IPS-18a (cell line): ENCODE results near the gene PHTF1.

Experiments
- H3K27ac ChIP-seq: one replicate; pipeline ENCODE4 v1.5.1; 2013; ENCODE audit warnings: low read length
- H3K27me3 ChIP-seq: one replicate; pipeline ENCODE4 v1.6.1; 2013; ENCODE audit warnings: mild to moderate bottlenecking, low read length; ENCODE audit not compliant: control insufficient read depth, insufficient read depth
- H3K36me3 ChIP-seq: one replicate; pipeline ENCODE4 v1.6.1; 2013; ENCODE audit warnings: low read depth, low read length; ENCODE audit not compliant: control insufficient read depth
- H3K4me1 ChIP-seq: one replicate; pipeline ENCODE4 v1.6.1; 2013; ENCODE audit warnings: low read depth, low read length; ENCODE audit not compliant: control insufficient read depth
- H3K4me3 ChIP-seq: one replicate; pipeline ENCODE4 v1.5.1; 2013; ENCODE audit warnings: low read length
- H3K9ac ChIP-seq: one replicate; pipeline ENCODE4 v1.6.1; 2013; ENCODE audit warnings: mild to moderate bottlenecking, low read length, moderate library complexity
- H3K9me3 ChIP-seq: one replicate; pipeline ENCODE4 v1.6.1; 2013; ENCODE audit warnings: low read depth, low read length; ENCODE audit not compliant: control insufficient read depth

The PHTF1 gene

GRCh38 chr1:113675302-113675701, 84.0 kb downstream of the PHTF1 start:
- H3K9me3 ChIP-seq: no peaks in the 10 kb centered on the region
- no peak overlapping the region for H3K27ac ChIP-seq
- no peak overlapping the region for H3K9ac ChIP-seq
- H3K4me1 ChIP-seq: no peaks in the 10 kb centered on the region
- H3K4me3 ChIP-seq: no peak overlapping the region
- no peaks in the 10 kb centered on the region for H3K36me3 ChIP-seq
- H3K27me3 ChIP-seq: no peaks in the 10 kb centered on the region

- no peaks in the 10 kb centered on the region for H3K27me3 ChIP-seq
- no peaks in the 10 kb centered on the region for H3K4me1 ChIP-seq
- no peaks in the 10 kb centered on the region for H3K9me3 ChIP-seq
- H3K27ac ChIP-seq: no peak overlapping the region
- no peaks in the 10 kb centered on the region for H3K36me3 ChIP-seq
- no peak overlapping the region for H3K4me3 ChIP-seq
- H3K9ac ChIP-seq: no peak overlapping the region
These were observed 84.7 kb downstream of the PHTF1 start for GRCh38 chr1:113674591-113674990.

- H3K9me3 ChIP-seq: no peaks in the 10 kb centered on the region
- H3K36me3 ChIP-seq: no peaks in the 10 kb centered on the region
- no peak overlapping the region for H3K4me3 ChIP-seq
- H3K27ac ChIP-seq: no peak overlapping the region
- no peaks in the 10 kb centered on the region for H3K4me1 ChIP-seq
- H3K9ac ChIP-seq: no peak overlapping the region
- no peaks in the 10 kb centered on the region for H3K27me3 ChIP-seq
These were observed 86.8 kb downstream of the PHTF1 start for GRCh38 chr1:113672491-113672890.

GRCh38 chr1:113670650-113671049, 88.6 kb downstream of the PHTF1 start:
- Histone ChIP-seq H3K4me3 (no peak overlapping the region), H3K36me3 (no peaks in the 10 kb centered on the region), H3K4me1 (no peaks in the 10 kb centered on the region), H3K9ac (no peak overlapping the region), H3K27me3 (no peaks in the 10 kb centered on the region), H3K27ac (no peak overlapping the region), H3K9me3 (no peaks in the 10 kb centered on the region)

GRCh38 chr1:113669988-113670387, 89.3 kb downstream of the PHTF1 start:
- no peak overlapping the region for H3K4me3 ChIP-seq
- no peaks in the 10 kb centered on the region for H3K36me3 ChIP-seq
- H3K9me3 ChIP-seq: no peaks in the 10 kb centered on the region
- H3K9ac ChIP-seq: no peak overlapping the region
- H3K27me3 ChIP-seq: no peaks in the 10 kb centered on the region
- H3K4me1 ChIP-seq: no peaks in the 10 kb centered on the region
- no peak overlapping the region for H3K27ac ChIP-seq

- Histone ChIP-seq H3K4me3 (no peak overlapping the region), H3K9me3 (no peaks in the 10 kb centered on the region), H3K27me3 (no peaks in the 10 kb centered on the region), H3K9ac (no peak overlapping the region), H3K27ac (no peak overlapping the region), H3K36me3 (no peaks in the 10 kb centered on the region), H3K4me1 (no peaks in the 10 kb centered on the region)
These were observed 93.2 kb downstream of the PHTF1 start for GRCh38 chr1:113666126-113666525.

GRCh38 chr1:113665071-113665470, 94.2 kb downstream of the PHTF1 start:
- Histone ChIP-seq H3K4me1 (no peaks in the 10 kb centered on the region), H3K9me3 (no peaks in the 10 kb centered on the region), H3K36me3 (no peaks in the 10 kb centered on the region), H3K4me3 (no peak overlapping the region), H3K27me3 (no peaks in the 10 kb centered on the region), H3K27ac (no peak overlapping the region), H3K9ac (no peak overlapping the region)

- Histone ChIP-seq H3K9ac (no peak overlapping the region), H3K4me3 (no peak overlapping the region), H3K27me3 (no peaks in the 10 kb centered on the region), H3K4me1 (no peaks in the 10 kb centered on the region), H3K27ac (no peak overlapping the region), H3K9me3 (no peaks in the 10 kb centered on the region), H3K36me3 (no peaks in the 10 kb centered on the region)
These were observed 95.9 kb downstream of the PHTF1 start for GRCh38 chr1:113663165-113663951.

GRCh38 chr1:113662101-113662500, 97.2 kb downstream of the PHTF1 start:
- Histone ChIP-seq H3K4me3 (no peak overlapping the region), H3K4me1 (no peaks in the 10 kb centered on the region), H3K27ac (no peak overlapping the region), H3K36me3 (no peaks in the 10 kb centered on the region), H3K9ac (no peak overlapping the region), H3K27me3 (no peaks in the 10 kb centered on the region), H3K9me3 (no peaks in the 10 kb centered on the region)

GRCh38 chr1:113660088-113660487, 99.2 kb downstream of the PHTF1 start:
- no peaks in the 10 kb centered on the region for H3K4me1 ChIP-seq

GRCh38 chr1:113659556-113659955, 99.7 kb downstream of the PHTF1 start:
- H3K9ac ChIP-seq: no peak overlapping the region
- H3K9me3 ChIP-seq: no peaks in the 10 kb centered on the region
- no peaks in the 10 kb centered on the region for H3K36me3 ChIP-seq
- no peak overlapping the region for H3K27ac ChIP-seq
- no peak overlapping the region for H3K4me3 ChIP-seq
- H3K4me1 ChIP-seq: no peaks in the 10 kb centered on the region
- H3K27me3 ChIP-seq: no peaks in the 10 kb centered on the region

More at GRCh38 chr1:113660088-113660487, 99.2 kb downstream of the PHTF1 start:
- no peak overlapping the region for H3K4me3 ChIP-seq
- no peaks in the 10 kb centered on the region for H3K9me3 ChIP-seq
- H3K27me3 ChIP-seq: no peaks in the 10 kb centered on the region
- H3K27ac ChIP-seq: no peak overlapping the region
- H3K36me3 ChIP-seq: no peaks in the 10 kb centered on the region
- H3K9ac ChIP-seq: no peak overlapping the region

GRCh38 chr1:113659035-113659434, 100.3 kb downstream of the PHTF1 start:
- no peaks in the 10 kb centered on the region for H3K36me3 ChIP-seq
- no peaks in the 10 kb centered on the region for H3K9me3 ChIP-seq
- no peak overlapping the region for H3K27ac ChIP-seq
- H3K9ac ChIP-seq: no peak overlapping the region
- H3K4me1 ChIP-seq: no peaks in the 10 kb centered on the region
- H3K4me3 ChIP-seq: no peak overlapping the region
- no peaks in the 10 kb centered on the region for H3K27me3 ChIP-seq
